GM21737 (cell line): ENCODE results near the gene TDRD6.
"Not testable (repeated sequence)": the region's sequence is repeated elsewhere in the genome, so short reads cannot be mapped to it uniquely, and the experiment has no call there.

ENCODE experiments used
- ATAC-seq: cut with Tn5 transposase; IDR thresholded peaks from one replicate; pipeline ENCODE4 v1.9.1; 2021; ENCODE audit warnings: mild to moderate bottlenecking, moderate library complexity; ENCODE audit not compliant: unreplicated experiment

Gene TDRD6

GRCh38 chr6:46687619-46688097, at the start of gene TDRD6:
TDRD6 (plus strand) TSS chr6:46687885; CDS start chr6:46688129, 244 bp downstream.
- no peak for ATAC-seq

GRCh38 chr6:46637933-46638332, 49.8 kb upstream of the TDRD6 start:
- no peak for ATAC-seq

- no peak for ATAC-seq
Measured at GRCh38 chr6:46638650-46639049, 49.0 kb upstream of the TDRD6 start.

- ATAC-seq = no peak
Measured at GRCh38 chr6:46642928-46643751, 44.5 kb upstream of the TDRD6 start.

GRCh38 chr6:46645265-46645664, 42.4 kb upstream of the TDRD6 start:
- ATAC-seq = no peak

GRCh38 chr6:46648108-46648507, 39.6 kb upstream of the TDRD6 start:
- ATAC-seq = not testable (repeated sequence)

- no peak for ATAC-seq
Measured at GRCh38 chr6:46648869-46649492, 38.7 kb upstream of the TDRD6 start.

- ATAC-seq = no peak
Measured at GRCh38 chr6:46651006-46651405, 36.7 kb upstream of the TDRD6 start.

- no peak for ATAC-seq
Measured at GRCh38 chr6:46651816-46652215, 35.9 kb upstream of the TDRD6 start.

- ATAC-seq = no peak
Measured at GRCh38 chr6:46652232-46652602, 35.5 kb upstream of the TDRD6 start.

- peak; percentile 100 for ATAC-seq
Measured at GRCh38 chr6:46652603-46653438, 34.9 kb upstream of the TDRD6 start, which contains the start of the genes CYP39A1 and SLC25A27. CYP39A1 (minus strand) TSS chr6:46652818; CDS start chr6:46652582, 236 bp downstream. SLC25A27 (plus strand) TSS chr6:46652975; CDS start chr6:46653193, 218 bp downstream.

- no peak for ATAC-seq
Measured at GRCh38 chr6:46653439-46654195, 34.1 kb upstream of the TDRD6 start.

GRCh38 chr6:46655803-46656202, 31.9 kb upstream of the TDRD6 start:
- ATAC-seq = no peak

GRCh38 chr6:46657642-46658041, 30.0 kb upstream of the TDRD6 start:
- ATAC-seq = no peak

GRCh38 chr6:46661483-46661882, 26.2 kb upstream of the TDRD6 start:
- ATAC-seq = no peak

GRCh38 chr6:46667377-46667776, 20.3 kb upstream of the TDRD6 start:
- ATAC-seq = no peak

GRCh38 chr6:46674410-46674809, 13.3 kb upstream of the TDRD6 start:
- ATAC-seq = no peak

GRCh38 chr6:46676604-46677313, 10.9 kb upstream of the TDRD6 start:
- ATAC-seq = no peak

- ATAC-seq = no peak
Measured at GRCh38 chr6:46677314-46677654, 10.4 kb upstream of the TDRD6 start.

GRCh38 chr6:46684771-46685170, 2.9 kb upstream of the TDRD6 start:
- ATAC-seq = no peak
